ENCODE measurements around the gene REC8.

REC8 gene

GRCh38 chr14:24139272-24139934 lies 32.5 kb upstream of the REC8 start:
- Histone ChIP-seq H3K27me3 (ENCODE audit: insufficient read depth, low read length) (0 out of 2 replicates have a peak, but pooled peaks cover 4% of the 10 kb centered on the region), H3K27ac (ENCODE audit: low read depth, low read length) (no peak overlapping the region), H3K4me1 (ENCODE audit: insufficient read depth, low read length) (no peaks in the 10 kb centered on the region), H3K9me3 (ENCODE audit: insufficient read depth, low read depth, low read length) (no peaks in the 10 kb centered on the region), H3K9ac (ENCODE audit: low read depth, low read length) (no peak overlapping the region), H3K36me3 (ENCODE audit: insufficient read depth, low read length) (peaks cover 39% of the 10 kb centered on the region), H3K4me3 (ENCODE audit: low read length) (peak overlapping the region; percentile 74)
- 88% methylated on average over 9 of the region's 9 CpGs for WGBS

GRCh38 chr14:24141097-24141880 lies 30.6 kb upstream of the REC8 start, which contains the start of gene EMC9:
TSS of gene EMC9 (minus strand) at chr14:24141591. CDS start at chr14:24141304, 287 bp downstream.
- H3K27me3 ChIP-seq (ENCODE audit: insufficient read depth, low read length): 0 out of 2 replicates have a peak, but pooled peaks cover 4% of the 10 kb centered on the region
- H3K9me3 ChIP-seq (ENCODE audit: insufficient read depth, low read depth, low read length): no peaks in the 10 kb centered on the region
- peaks cover 46% of the 10 kb centered on the region for H3K36me3 ChIP-seq (ENCODE audit: insufficient read depth, low read length)
- peak within 1 kb of the TSS; percentile 77 for H3K27ac ChIP-seq (ENCODE audit: low read depth, low read length)
- peaks cover 6% of the 10 kb centered on the region; the same call in 1 of the 2 replicates for H3K4me1 ChIP-seq (ENCODE audit: insufficient read depth, low read length)
- under 1% methylated on average over 65 of the region's 65 CpGs for WGBS
- H3K4me3 ChIP-seq (ENCODE audit: low read length): peak within 1 kb of the TSS; percentile 74
- peak within 1 kb of the TSS; percentile 79 for H3K9ac ChIP-seq (ENCODE audit: low read depth, low read length)

- H3K4me3 ChIP-seq (ENCODE audit: low read length): no peak overlapping the region
- peaks cover 9% of the 10 kb centered on the region; the same call in 1 of the 2 replicates for H3K4me1 ChIP-seq (ENCODE audit: insufficient read depth, low read length)
- H3K27ac ChIP-seq (ENCODE audit: low read depth, low read length): no peak overlapping the region
- H3K36me3 ChIP-seq (ENCODE audit: insufficient read depth, low read length): peaks cover 34% of the 10 kb centered on the region
- H3K9ac ChIP-seq (ENCODE audit: low read depth, low read length): no peak overlapping the region
- H3K27me3 ChIP-seq (ENCODE audit: insufficient read depth, low read length): no peaks in the 10 kb centered on the region
- 94% methylated on average over 2 of the region's 2 CpGs for WGBS
- H3K9me3 ChIP-seq (ENCODE audit: insufficient read depth, low read depth, low read length): no peaks in the 10 kb centered on the region
These were observed 28.4 kb upstream of the REC8 start for GRCh38 chr14:24143511-24143910.

- Histone ChIP-seq H3K9me3 (ENCODE audit: insufficient read depth, low read depth, low read length) (no peaks in the 10 kb centered on the region), H3K9ac (ENCODE audit: low read depth, low read length) (no peak overlapping the region), H3K27ac (ENCODE audit: low read depth, low read length) (no peak overlapping the region), H3K4me3 (ENCODE audit: low read length) (no peak overlapping the region), H3K36me3 (ENCODE audit: insufficient read depth, low read length) (peaks cover 33% of the 10 kb centered on the region), H3K27me3 (ENCODE audit: insufficient read depth, low read length) (no peaks in the 10 kb centered on the region), H3K4me1 (ENCODE audit: insufficient read depth, low read length) (peaks cover 10% of the 10 kb centered on the region; the same call in 1 of the 2 replicates)
- WGBS: 100% methylated on average over 1 of the region's 1 CpG
These were observed 27.4 kb upstream of the REC8 start for GRCh38 chr14:24144451-24144850.

GRCh38 chr14:24145219-24145618 lies 26.7 kb upstream of the REC8 start:
- Histone ChIP-seq H3K9me3 (ENCODE audit: insufficient read depth, low read depth, low read length) (no peaks in the 10 kb centered on the region), H3K4me1 (ENCODE audit: insufficient read depth, low read length) (peaks cover 10% of the 10 kb centered on the region; the same call in 1 of the 2 replicates), H3K36me3 (ENCODE audit: insufficient read depth, low read length) (peaks cover 36% of the 10 kb centered on the region), H3K9ac (ENCODE audit: low read depth, low read length) (no peak overlapping the region), H3K27ac (ENCODE audit: low read depth, low read length) (no peak overlapping the region), H3K4me3 (ENCODE audit: low read length) (0 out of 2 replicates have a peak overlapping the region, but pooled peaks have one; percentile 92), H3K27me3 (ENCODE audit: insufficient read depth, low read length) (no peaks in the 10 kb centered on the region)
- 91% methylated on average over 2 of the region's 2 CpGs for WGBS

- 46% methylated on average over 7 of the region's 9 CpGs for WGBS
These were observed 26.0 kb upstream of the REC8 start for GRCh38 chr14:24145690-24146452.

GRCh38 chr14:24146453-24146977 lies 25.4 kb upstream of the REC8 start, which contains the start of gene PSME2:
TSS of gene PSME2 (minus strand) at chr14:24146610. CDS start at chr14:24146581, 29 bp downstream.
- WGBS: 1% methylated on average over 22 of the region's 25 CpGs
- peaks cover 49% of the 10 kb centered on the region for H3K36me3 ChIP-seq (ENCODE audit: insufficient read depth, low read length)

More at GRCh38 chr14:24145690-24146452, 26.0 kb upstream of the REC8 start:
- Histone ChIP-seq H3K27me3 (ENCODE audit: insufficient read depth, low read length) (no peaks in the 10 kb centered on the region), H3K9ac (ENCODE audit: low read depth, low read length) (peak overlapping the region; percentile 83), H3K9me3 (ENCODE audit: insufficient read depth, low read depth, low read length) (no peaks in the 10 kb centered on the region), H3K4me3 (ENCODE audit: low read length) (peak overlapping the region; percentile 92), H3K36me3 (ENCODE audit: insufficient read depth, low read length) (peaks cover 42% of the 10 kb centered on the region), H3K27ac (ENCODE audit: low read depth, low read length) (peak overlapping the region; percentile 50; the same call in 1 of the 2 replicates), H3K4me1 (ENCODE audit: insufficient read depth, low read length) (peaks cover 10% of the 10 kb centered on the region; the same call in 1 of the 2 replicates)

GRCh38 chr14:24146978-24147760 lies 24.7 kb upstream of the REC8 start, which contains the start of gene RNF31:
TSS of gene RNF31 (plus strand) at chr14:24147498. CDS start at chr14:24147699, 201 bp downstream.
- H3K27me3 ChIP-seq (ENCODE audit: insufficient read depth, low read length): no peaks in the 10 kb centered on the region
- peak within 1 kb of the TSS; percentile 83 for H3K9ac ChIP-seq (ENCODE audit: low read depth, low read length)
- under 1% methylated on average over 57 of the region's 57 CpGs for WGBS
- H3K27ac ChIP-seq (ENCODE audit: low read depth, low read length): peak within 1 kb of the TSS; percentile 54
- H3K4me1 ChIP-seq (ENCODE audit: insufficient read depth, low read length): peaks cover 10% of the 10 kb centered on the region; the same call in 1 of the 2 replicates
- peaks cover 55% of the 10 kb centered on the region for H3K36me3 ChIP-seq (ENCODE audit: insufficient read depth, low read length)
- H3K4me3 ChIP-seq (ENCODE audit: low read length): peak within 1 kb of the TSS; percentile 92
- no peaks in the 10 kb centered on the region for H3K9me3 ChIP-seq (ENCODE audit: insufficient read depth, low read depth, low read length)

More at GRCh38 chr14:24146453-24146977, 25.4 kb upstream of the REC8 start, which contains the start of gene PSME2:
- Histone ChIP-seq H3K27ac (ENCODE audit: low read depth, low read length) (peak within 1 kb of the TSS; percentile 54), H3K4me3 (ENCODE audit: low read length) (peak within 1 kb of the TSS; percentile 92), H3K9me3 (ENCODE audit: insufficient read depth, low read depth, low read length) (no peaks in the 10 kb centered on the region), H3K27me3 (ENCODE audit: insufficient read depth, low read length) (no peaks in the 10 kb centered on the region), H3K4me1 (ENCODE audit: insufficient read depth, low read length) (peaks cover 10% of the 10 kb centered on the region; the same call in 1 of the 2 replicates), H3K9ac (ENCODE audit: low read depth, low read length) (peak within 1 kb of the TSS; percentile 83)

- Histone ChIP-seq H3K36me3 (ENCODE audit: insufficient read depth, low read length) (peaks cover 63% of the 10 kb centered on the region), H3K4me3 (ENCODE audit: low read length) (peak overlapping the region; percentile 91), H3K9ac (ENCODE audit: low read depth, low read length) (peak overlapping the region; percentile 80), H3K9me3 (ENCODE audit: insufficient read depth, low read depth, low read length) (no peaks in the 10 kb centered on the region), H3K27me3 (ENCODE audit: insufficient read depth, low read length) (no peaks in the 10 kb centered on the region), H3K4me1 (ENCODE audit: insufficient read depth, low read length) (peaks cover 10% of the 10 kb centered on the region; the same call in 1 of the 2 replicates), H3K27ac (ENCODE audit: low read depth, low read length) (no peak overlapping the region)
- WGBS: 10% methylated on average over 29 of the region's 29 CpGs
These were observed 24.0 kb upstream of the REC8 start for GRCh38 chr14:24147761-24148428.
